DND-41 (cell line): ENCODE data around the gene PDE4B.

ENCODE experiments used
- CTCF ChIP-seq: IDR thresholded peaks from 2 replicates; pipeline ENCODE4 v1.5.1; 2012; ENCODE audit warnings: borderline replicate concordance, low read length, moderate library complexity, mild to moderate bottlenecking; ENCODE audit not compliant: poor library complexity, severe bottlenecking; ENCODE audit errors: extremely low read depth
- EZH2 ChIP-seq: IDR thresholded peaks from 3 replicates; pipeline ENCODE4 v1.6.1; 2012; ENCODE audit warnings: borderline replicate concordance, low read depth, mild to moderate bottlenecking, moderate library complexity, low read length, inconsistent platforms; ENCODE audit not compliant: severe bottlenecking

- TF ChIP-seq CTCF (no peak), EZH2 (no peak)
These were observed 540.9 kb downstream of the PDE4B start for GRCh38 chr1:66333466-66334199.
